ENCODE measurements around the gene PPP2R5D. TPM values are rescaled to one million over a fixed set of nuclear protein-coding genes. Genes with fewer than 3 reads are reported as not detected.

PPP2R5D gene
- total and polyA plus RNA-seq, 2 of the 4 experiments (the other 2 are of a cell fraction) = 55.6 to 68.8 TPM

DNA sequence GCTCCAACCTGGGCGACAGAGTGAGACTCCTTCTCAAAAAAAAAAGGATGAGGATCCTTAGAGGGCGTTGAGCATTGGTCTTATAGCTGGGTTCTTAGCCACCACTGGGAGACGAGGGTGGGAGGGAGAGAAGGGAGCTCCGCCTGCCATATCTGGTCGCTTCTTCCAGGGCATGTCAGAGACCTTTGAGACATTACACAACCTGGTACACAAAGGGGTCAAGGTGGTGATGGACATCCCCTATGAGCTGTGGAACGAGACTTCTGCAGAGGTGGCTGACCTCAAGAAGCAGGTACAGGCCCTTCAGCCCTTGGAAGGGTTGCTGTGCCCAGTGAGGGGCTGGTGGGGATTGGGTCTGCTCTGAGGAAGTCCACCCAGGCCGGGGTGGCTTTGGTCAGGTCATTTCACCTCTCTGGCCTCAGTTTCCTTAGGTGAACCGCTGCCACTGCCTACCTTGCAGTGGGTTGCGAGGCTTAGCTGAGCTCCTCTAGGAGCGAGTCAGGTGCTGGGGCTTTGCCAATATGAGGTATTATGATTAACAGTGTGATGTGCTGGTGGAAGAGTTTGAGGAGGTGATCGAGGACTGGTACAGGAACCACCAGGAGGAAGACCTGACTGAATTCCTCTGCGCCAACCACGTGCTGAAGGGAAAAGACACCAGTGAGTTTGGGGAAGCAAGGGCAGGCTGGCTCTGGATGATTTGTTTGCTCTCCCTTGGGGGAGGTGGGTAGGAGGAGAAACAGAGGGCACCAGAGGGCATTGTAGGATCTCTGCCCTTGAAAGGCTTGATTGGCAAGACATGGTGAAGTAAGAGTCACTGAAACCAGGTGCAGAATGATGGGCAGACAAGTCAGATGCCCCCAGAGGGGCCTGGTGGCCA, 46.6 kb upstream of the PPP2R5D start (continued):
- no peak for TF ChIP-seq MAZ (IDR thresholded peaks at IDR 0.05; ENCODE audit: borderline replicate concordance, low read depth, low read length)

DNA sequence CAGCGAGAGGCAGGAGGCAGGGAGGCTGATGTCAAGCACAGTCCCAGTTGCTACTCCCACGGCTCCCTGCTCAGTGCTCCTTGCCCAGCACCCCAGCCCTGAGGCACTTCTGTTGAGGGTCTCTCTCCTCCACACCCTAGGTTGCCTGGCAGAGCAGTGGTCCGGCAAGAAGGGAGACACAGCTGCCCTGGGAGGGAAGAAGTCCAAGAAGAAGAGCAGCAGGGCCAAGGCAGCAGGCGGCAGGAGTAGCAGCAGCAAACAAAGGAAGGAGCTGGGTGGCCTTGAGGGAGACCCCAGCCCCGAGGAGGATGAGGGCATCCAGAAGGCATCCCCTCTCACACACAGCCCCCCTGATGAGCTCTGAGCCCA, 46.0 kb upstream of the PPP2R5D start:
- no peaks in the 10 kb centered on the region for H3K9me3 ChIP-seq (ENCODE audit: control insufficient read depth, insufficient read depth, low read length)
- intact Hi-C loops (cut with micrococcal nuclease) = no loop called here
- ATAC-seq (ENCODE audit: low read depth) = no peak
- H2AK9ac ChIP-seq (replicated peaks; ENCODE audit: low read depth, low read length, poor library complexity) = no peak overlapping the region
- no peaks in the 10 kb centered on the region for H3K4me1 ChIP-seq (ENCODE audit: control insufficient read depth, insufficient read depth, low read length)
- H2AFZ ChIP-seq (replicated peaks; ENCODE audit: low read length, poor library complexity) = no peak overlapping the region
- H4K8ac ChIP-seq (ENCODE audit: low read depth in 2 of 2, low read length in 2 of 2) = no peak overlapping the region
- H3K23ac ChIP-seq (ENCODE audit: low read depth, low read length) = no peak overlapping the region
- dilution Hi-C loops (cut with HindIII; ENCODE audit: low sequenced_read_pairs, unreplicated experiment) = no loop called here
- no peak overlapping the region for H2BK15ac ChIP-seq (ENCODE audit: low read depth, low read length)
- no peak overlapping the region for H3K4me3 ChIP-seq (ENCODE audit: insufficient read depth, low read depth, low read length)
- peaks cover 4% of the 10 kb centered on the region; the same call in 1 of the 2 replicates for H3K9me1 ChIP-seq (ENCODE audit: insufficient read depth, low read length)
- no peak overlapping the region for H2AK5ac ChIP-seq (ENCODE audit: low read depth, low read length)
- no peak overlapping the region for H3K4ac ChIP-seq (ENCODE audit: low read depth, low read length)
- no peaks in the 10 kb centered on the region; the same call in 1 of the 2 replicates for H4K20me1 ChIP-seq (ENCODE audit: insufficient read depth, low read length)
- H3K79me1 ChIP-seq (ENCODE audit: low read depth in 1 of 2, low read length in 2 of 2) = peaks cover 20 to 36% of the 10 kb centered on the region in 2 experiments
- no peak overlapping the region for H3K9ac ChIP-seq (ENCODE audit: low read depth, low read length)
- in situ Hi-C loops (cut with MboI; ENCODE audit: low sequenced_read_pairs) = no loop called here
- no peak overlapping the region for H3K18ac ChIP-seq (ENCODE audit: low read depth, low read length)
- H4K5ac ChIP-seq (ENCODE audit: low read depth, low read length) = no peak overlapping the region
- H4K91ac ChIP-seq (ENCODE audit: insufficient read depth, low read depth, low read length) = no peak overlapping the region
- no peak overlapping the region for H2BK5ac ChIP-seq (ENCODE audit: low read depth, low read length, poor library complexity, severe bottlenecking)
- H3K14ac ChIP-seq (replicated peaks; ENCODE audit: low read depth, low read length) = no peak overlapping the region
- H3K4me2 ChIP-seq (ENCODE audit: low read depth, low read length) = no peak overlapping the region
- DNase-seq = no peak
- H3K36me3 ChIP-seq (ENCODE audit: control insufficient read depth, insufficient read depth, low read length) = peaks cover 34% of the 10 kb centered on the region
- POLR2A ChIA-PET (ENCODE audit: unreplicated experiment) = no interaction called here
- TF ChIP-seq CHD1 (IDR thresholded peaks at IDR 0.05; ENCODE audit: low read depth, low read length) (no peak), RCOR1 (IDR thresholded peaks at IDR 0.05; ENCODE audit: insufficient replicate concordance, low read length) (no peak), CEBPB (IDR thresholded peaks at IDR 0.05; ENCODE audit: low read depth, low read length) (no peak), USF2 (IDR thresholded peaks at IDR 0.05; ENCODE audit: low read depth, low read length) (no peak), SMC3 (IDR thresholded peaks at IDR 0.05; ENCODE audit: low read depth, low read length) (no peak), MXI1 (IDR thresholded peaks at IDR 0.05; ENCODE audit: borderline replicate concordance, low read depth, low read length) (no peak), FOS (IDR thresholded peaks at IDR 0.05; ENCODE audit: low read depth, low read length) (no peak), POLR2A (IDR thresholded peaks at IDR 0.05; ENCODE audit: low read depth, low read length) (no peak), BHLHE40 (IDR thresholded peaks at IDR 0.05; ENCODE audit: low read depth, low read length) (no peak), MAZ (IDR thresholded peaks at IDR 0.05; ENCODE audit: borderline replicate concordance, low read depth, low read length) (no peak), CTCF (conservative IDR thresholded peaks at IDR 0.05; ENCODE audit: low read depth, low read length) (no peak)
- TF ChIP-seq, protein P1, sequence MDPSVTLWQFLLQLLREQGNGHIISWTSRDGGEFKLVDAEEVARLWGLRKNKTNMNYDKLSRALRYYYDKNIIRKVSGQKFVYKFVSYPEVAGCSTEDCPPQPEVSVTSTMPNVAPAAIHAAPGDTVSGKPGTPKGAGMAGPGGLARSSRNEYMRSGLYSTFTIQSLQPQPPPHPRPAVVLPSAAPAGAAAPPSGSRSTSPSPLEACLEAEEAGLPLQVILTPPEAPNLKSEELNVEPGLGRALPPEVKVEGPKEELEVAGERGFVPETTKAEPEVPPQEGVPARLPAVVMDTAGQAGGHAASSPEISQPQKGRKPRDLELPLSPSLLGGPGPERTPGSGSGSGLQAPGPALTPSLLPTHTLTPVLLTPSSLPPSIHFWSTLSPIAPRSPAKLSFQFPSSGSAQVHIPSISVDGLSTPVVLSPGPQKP (IDR thresholded peaks at IDR 0.05; ENCODE audit: borderline replicate concordance, low read depth, low read length) = no peak
- H3K27me3 ChIP-seq (ENCODE audit: control insufficient read depth, insufficient read depth, low read length) = no peaks in the 10 kb centered on the region
- H3K56ac ChIP-seq (ENCODE audit: extremely low read depth, insufficient read depth, low read length) = no peak overlapping the region
- CTCF ChIA-PET = no interaction called here
- 80% methylated on average over 1 of the region's 5 CpGs; no CpG with 5 or more reads in 1 of the 2 experiments for WGBS, 2 experiments (ENCODE audit: extremely low coverage in 2 of 2, insufficient read length in 1 of 2)
- BruUV-seq (replicated peaks) = no TSS peak
- no peak overlapping the region for H3K27ac ChIP-seq (ENCODE audit: insufficient read depth, low read length)
- H2BK20ac ChIP-seq (ENCODE audit: low read depth, low read length) = no peak overlapping the region
- no peak overlapping the region for H2BK120ac ChIP-seq (ENCODE audit: low read depth, low read length)

All from IMR-90 (cell line).